ENCODE results near the gene CCDC92.

Gene CCDC92

DNA sequence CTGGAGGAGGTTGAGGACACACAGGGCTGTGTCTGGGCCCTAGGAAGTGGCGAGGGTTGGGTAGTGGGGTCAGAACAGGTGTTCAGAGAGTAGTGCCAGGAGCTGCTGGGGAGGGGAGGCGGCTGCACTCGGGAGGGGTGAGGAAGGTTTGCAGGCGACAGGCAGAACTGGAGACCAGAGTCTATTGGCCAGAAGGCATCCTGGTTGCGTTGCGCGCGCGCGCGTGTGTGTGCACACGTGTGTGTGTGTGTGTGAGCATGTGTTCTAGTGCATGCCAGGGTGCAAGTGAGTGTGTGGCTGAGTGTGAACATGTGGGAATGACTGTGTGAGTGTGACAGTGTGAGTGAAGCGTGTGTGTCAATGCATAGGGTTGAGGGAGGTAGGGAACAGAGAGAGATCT is 86.4 kb downstream of the CCDC92 start:
- DNase-seq = no peak
